ENCODE data around the gene UBE3D.

Gene UBE3D

DNA sequence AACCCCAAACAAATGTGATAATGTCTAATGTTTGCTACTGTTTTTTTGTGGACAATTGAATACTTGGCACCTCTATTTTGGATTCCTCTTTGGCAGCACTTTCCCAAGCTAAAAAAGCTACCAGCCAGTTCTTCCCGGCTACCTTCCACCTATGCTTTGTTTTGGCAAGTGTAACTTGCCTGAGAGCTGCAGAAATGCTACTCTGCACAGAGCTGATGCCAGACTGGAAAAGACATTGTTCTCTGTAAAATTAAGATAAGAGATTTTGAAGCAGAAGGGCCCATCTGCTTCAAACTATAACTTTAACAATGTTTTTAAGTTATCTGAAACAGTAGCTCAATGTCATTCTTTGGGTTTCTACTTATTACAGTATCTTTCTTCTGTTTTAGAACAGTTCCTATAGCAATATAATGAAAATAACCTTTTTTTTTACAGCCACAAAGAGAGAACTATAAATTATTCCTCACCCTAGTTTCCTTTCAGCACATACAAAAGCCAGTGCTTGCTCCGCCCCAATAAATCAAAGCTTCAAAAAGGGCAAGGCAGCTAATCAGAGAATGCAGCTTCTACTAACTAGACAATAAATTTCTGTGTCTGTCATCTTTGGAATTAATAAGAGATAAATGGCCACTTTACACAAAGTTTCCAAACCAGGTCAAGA, 183.1 kb downstream of the UBE3D start:
- no peaks in the 10 kb centered on the region for H3K27me3 ChIP-seq (ENCODE audit: control insufficient read depth in 1 of 2, insufficient read depth in 2 of 2, low read length in 2 of 2)
- no peaks in the 10 kb centered on the region for H3K4me1 ChIP-seq (ENCODE audit: control insufficient read depth in 1 of 2, insufficient read depth in 2 of 2, low read length in 2 of 2)
- H3K36me3 ChIP-seq (ENCODE audit: control insufficient read depth in 1 of 2, insufficient read depth in 2 of 2, low read length in 2 of 2): no peaks in the 10 kb centered on the region
- no peak overlapping the region for H3K9ac ChIP-seq (ENCODE audit: low read depth in 1 of 2, low read length in 2 of 2)
- no peak overlapping the region for H3K27ac ChIP-seq (ENCODE audit: low read depth, low read length)
- no peak overlapping the region for H3K4me3 ChIP-seq (ENCODE audit: low read depth in 1 of 2, low read length in 2 of 2)
- no peaks in the 10 kb centered on the region for H3K9me3 ChIP-seq (ENCODE audit: control insufficient read depth in 1 of 2, low read length in 2 of 2)

DNA sequence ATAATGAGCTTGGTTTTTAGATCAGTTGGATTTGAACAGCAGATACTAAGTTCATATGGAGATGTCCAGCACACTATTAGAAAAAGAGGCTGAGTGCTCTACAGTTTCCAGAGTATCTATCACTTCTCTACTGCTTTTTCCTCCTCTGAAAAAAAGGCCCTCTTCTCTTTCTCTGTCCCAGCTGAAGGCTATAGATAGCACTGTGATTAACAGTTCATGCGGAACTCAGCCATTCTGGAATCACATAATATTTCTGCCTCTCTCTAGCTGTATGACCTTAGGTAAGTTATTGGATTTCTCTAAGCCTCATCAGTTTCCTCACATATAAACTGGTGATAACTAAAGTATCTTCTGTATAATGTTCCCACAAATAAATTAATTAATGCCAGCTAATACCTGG, 184.1 kb downstream of the UBE3D start:
- Histone ChIP-seq H3K4me3 (ENCODE audit: low read depth in 1 of 2, low read length in 2 of 2) (no peak overlapping the region), H3K27ac (ENCODE audit: low read depth, low read length) (no peak overlapping the region), H3K9me3 (ENCODE audit: control insufficient read depth in 1 of 2, low read length in 2 of 2) (no peaks in the 10 kb centered on the region), H3K27me3 (ENCODE audit: control insufficient read depth in 1 of 2, insufficient read depth in 2 of 2, low read length in 2 of 2) (no peaks in the 10 kb centered on the region), H3K9ac (ENCODE audit: low read depth in 1 of 2, low read length in 2 of 2) (no peak overlapping the region), H3K36me3 (ENCODE audit: control insufficient read depth in 1 of 2, insufficient read depth in 2 of 2, low read length in 2 of 2) (no peaks in the 10 kb centered on the region), H3K4me1 (ENCODE audit: control insufficient read depth in 1 of 2, insufficient read depth in 2 of 2, low read length in 2 of 2) (no peaks in the 10 kb centered on the region)

DNA sequence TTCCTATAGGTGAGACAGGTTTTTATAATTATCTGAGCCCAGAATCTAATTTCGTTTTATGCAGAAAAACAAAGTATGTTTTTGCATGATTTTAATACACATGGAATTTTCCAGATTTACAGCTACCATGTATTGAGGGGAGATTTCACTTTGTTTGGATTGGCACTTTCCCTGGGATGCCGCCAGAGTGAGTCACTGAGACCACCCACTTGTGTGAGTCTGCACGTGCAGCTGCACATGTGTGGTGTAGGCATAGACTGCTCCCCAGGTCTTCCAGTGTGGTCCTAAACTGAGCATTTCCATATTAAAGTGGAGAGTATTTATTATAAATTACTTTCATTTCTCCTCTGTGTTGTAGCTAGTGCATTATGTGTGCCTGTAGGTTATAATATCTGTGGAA, 186.8 kb downstream of the UBE3D start:
- Histone ChIP-seq H3K27me3 (ENCODE audit: control insufficient read depth in 1 of 2, insufficient read depth in 2 of 2, low read length in 2 of 2) (no peaks in the 10 kb centered on the region), H3K9me3 (ENCODE audit: control insufficient read depth in 1 of 2, low read length in 2 of 2) (no peaks in the 10 kb centered on the region), H3K36me3 (ENCODE audit: control insufficient read depth in 1 of 2, insufficient read depth in 2 of 2, low read length in 2 of 2) (no peaks in the 10 kb centered on the region), H3K4me1 (ENCODE audit: control insufficient read depth in 1 of 2, insufficient read depth in 2 of 2, low read length in 2 of 2) (no peaks in the 10 kb centered on the region), H3K4me3 (ENCODE audit: low read depth in 1 of 2, low read length in 2 of 2) (no peak overlapping the region), H3K27ac (ENCODE audit: low read depth, low read length) (no peak overlapping the region), H3K9ac (ENCODE audit: low read depth in 1 of 2, low read length in 2 of 2) (no peak overlapping the region)

DNA sequence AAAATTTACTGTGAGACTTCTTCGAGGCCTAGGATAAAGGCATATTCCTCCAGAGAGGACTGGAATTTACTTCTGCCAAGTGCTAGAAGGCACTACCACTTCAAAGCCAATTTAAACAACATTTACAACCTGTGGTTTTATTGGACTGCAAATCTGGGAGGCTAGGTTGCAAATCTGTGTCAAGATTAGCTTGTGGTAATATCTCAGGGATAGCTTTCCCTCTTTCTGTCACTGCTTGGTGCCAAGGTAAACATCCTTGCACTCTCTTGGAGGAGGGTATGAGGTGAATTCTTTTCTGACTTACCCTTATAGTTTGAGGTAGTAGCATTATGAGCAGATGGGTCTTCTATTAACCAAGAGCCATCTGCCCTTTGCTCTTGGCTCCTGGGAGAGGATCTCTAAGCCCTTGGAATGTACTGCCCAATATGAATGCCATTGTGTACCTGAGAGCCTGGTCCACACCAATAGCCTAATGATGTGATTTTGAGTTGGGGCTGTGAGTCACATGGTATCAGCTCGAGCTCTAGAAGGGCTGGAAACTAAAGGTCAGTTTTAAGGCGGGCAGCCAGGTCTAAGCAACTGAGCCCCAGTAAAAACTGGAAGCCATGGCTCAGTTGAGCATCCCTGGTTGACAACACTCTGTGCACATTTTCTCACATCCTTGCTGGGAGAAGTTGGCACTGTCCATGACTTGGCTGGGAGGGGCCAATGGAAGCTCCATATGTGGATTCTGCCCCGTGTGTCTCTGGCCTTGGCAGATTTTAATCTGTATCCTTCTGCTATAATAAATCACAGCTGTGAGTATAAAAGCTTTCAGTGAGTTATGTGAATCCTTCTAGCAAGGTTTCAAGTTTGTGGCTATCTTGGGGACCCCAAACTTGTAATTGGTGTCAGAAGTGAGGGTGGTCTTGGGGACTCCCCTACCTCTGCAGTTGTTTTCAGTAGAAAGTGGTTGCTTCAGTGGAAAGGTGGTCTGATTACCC, 188.1 kb downstream of the UBE3D start:
- Histone ChIP-seq H3K9ac (ENCODE audit: low read depth in 1 of 2, low read length in 2 of 2) (no peak overlapping the region), H3K4me1 (ENCODE audit: control insufficient read depth in 1 of 2, insufficient read depth in 2 of 2, low read length in 2 of 2) (no peaks in the 10 kb centered on the region), H3K36me3 (ENCODE audit: control insufficient read depth in 1 of 2, insufficient read depth in 2 of 2, low read length in 2 of 2) (no peaks in the 10 kb centered on the region), H3K27me3 (ENCODE audit: control insufficient read depth in 1 of 2, insufficient read depth in 2 of 2, low read length in 2 of 2) (no peaks in the 10 kb centered on the region), H3K9me3 (ENCODE audit: control insufficient read depth in 1 of 2, low read length in 2 of 2) (no peaks in the 10 kb centered on the region), H3K27ac (ENCODE audit: low read depth, low read length) (no peak overlapping the region), H3K4me3 (ENCODE audit: low read depth in 1 of 2, low read length in 2 of 2) (no peak overlapping the region)

DNA sequence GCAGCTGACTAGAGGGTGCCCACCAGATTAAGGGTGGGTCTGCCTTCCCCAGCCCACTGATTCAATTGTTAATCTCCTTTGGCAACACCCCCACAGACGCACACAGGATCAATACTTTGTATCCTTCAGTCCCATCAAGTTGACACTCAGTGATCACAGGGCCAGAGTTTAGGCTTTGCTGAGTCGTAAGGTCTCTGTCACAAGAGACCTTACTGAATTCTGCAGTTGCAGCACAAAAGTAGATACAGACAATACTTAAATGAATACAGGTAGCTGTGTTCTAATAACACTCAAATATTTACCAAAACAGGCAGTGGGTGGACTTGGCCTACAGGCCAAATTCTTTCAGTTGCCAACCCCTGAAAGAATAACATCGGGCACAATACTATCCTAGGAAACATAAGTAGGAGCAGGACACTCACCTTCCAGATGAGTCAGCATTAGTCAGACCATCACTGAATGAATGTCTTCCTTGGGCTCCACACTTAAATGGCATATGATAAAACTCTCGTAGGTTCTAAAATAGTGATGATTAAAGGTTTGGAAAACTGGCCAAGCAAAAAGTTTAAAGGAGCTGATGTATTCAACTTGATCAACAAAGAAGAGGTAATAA, 190.0 kb downstream of the UBE3D start:
- H3K9me3 ChIP-seq (ENCODE audit: control insufficient read depth in 1 of 2, low read length in 2 of 2): no peaks in the 10 kb centered on the region
- no peaks in the 10 kb centered on the region for H3K36me3 ChIP-seq (ENCODE audit: control insufficient read depth in 1 of 2, insufficient read depth in 2 of 2, low read length in 2 of 2)
- no peak overlapping the region for H3K27ac ChIP-seq (ENCODE audit: low read depth, low read length)
- H3K4me3 ChIP-seq (ENCODE audit: low read depth in 1 of 2, low read length in 2 of 2): no peak overlapping the region
- no peaks in the 10 kb centered on the region for H3K4me1 ChIP-seq (ENCODE audit: control insufficient read depth in 1 of 2, insufficient read depth in 2 of 2, low read length in 2 of 2)
- no peaks in the 10 kb centered on the region for H3K27me3 ChIP-seq (ENCODE audit: control insufficient read depth in 1 of 2, insufficient read depth in 2 of 2, low read length in 2 of 2)
- no peak overlapping the region for H3K9ac ChIP-seq (ENCODE audit: low read depth in 1 of 2, low read length in 2 of 2)

DNA sequence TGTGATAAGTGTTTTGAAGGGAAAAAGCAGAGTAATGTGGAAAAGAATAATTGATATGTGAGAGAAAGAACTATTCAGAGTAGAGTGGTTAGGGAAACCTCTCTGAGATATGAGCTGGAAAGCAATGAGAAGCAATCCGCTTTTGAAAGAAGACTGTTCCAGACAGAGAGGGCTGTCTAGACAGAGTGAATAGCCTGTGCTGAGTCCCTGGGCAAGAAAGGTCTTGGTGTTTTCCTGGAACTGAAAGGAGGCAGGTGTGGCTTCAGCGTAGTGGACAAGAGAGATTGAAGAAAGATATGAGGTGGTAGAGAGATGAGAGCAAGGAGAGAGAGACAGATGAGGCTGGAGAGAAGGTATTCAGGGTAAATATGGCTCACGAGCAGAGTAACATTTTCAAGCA, 190.8 kb downstream of the UBE3D start:
- H3K36me3 ChIP-seq (ENCODE audit: control insufficient read depth in 1 of 2, insufficient read depth in 2 of 2, low read length in 2 of 2): no peaks in the 10 kb centered on the region
- H3K9me3 ChIP-seq (ENCODE audit: control insufficient read depth in 1 of 2, low read length in 2 of 2): no peaks in the 10 kb centered on the region
- H3K27ac ChIP-seq (ENCODE audit: low read depth, low read length): no peak overlapping the region
- no peak overlapping the region for H3K9ac ChIP-seq (ENCODE audit: low read depth in 1 of 2, low read length in 2 of 2)
- no peaks in the 10 kb centered on the region for H3K4me1 ChIP-seq (ENCODE audit: control insufficient read depth in 1 of 2, insufficient read depth in 2 of 2, low read length in 2 of 2)
- H3K4me3 ChIP-seq (ENCODE audit: low read depth in 1 of 2, low read length in 2 of 2): no peak overlapping the region
- H3K27me3 ChIP-seq (ENCODE audit: control insufficient read depth in 1 of 2, insufficient read depth in 2 of 2, low read length in 2 of 2): no peaks in the 10 kb centered on the region

DNA sequence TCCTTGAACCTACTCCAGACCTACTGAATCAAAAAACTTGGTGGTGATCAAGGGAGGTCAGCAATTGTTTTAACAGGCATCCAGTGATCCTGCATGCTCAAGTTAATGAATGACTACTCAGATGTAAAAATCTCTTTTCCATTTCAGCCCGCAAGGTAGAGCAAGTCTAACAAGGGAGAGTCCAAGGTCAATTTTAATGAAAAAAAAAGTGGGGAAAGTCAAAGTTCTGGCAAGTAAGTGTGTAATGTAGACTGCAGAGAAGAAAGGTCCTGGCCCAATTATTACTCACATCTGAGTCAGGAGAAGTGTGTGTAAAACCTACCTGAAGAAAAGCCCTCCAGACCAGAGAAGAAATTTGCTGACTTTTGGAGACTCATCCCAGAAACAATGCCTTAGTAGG, 193.5 kb downstream of the UBE3D start:
- H3K36me3 ChIP-seq (ENCODE audit: control insufficient read depth in 1 of 2, insufficient read depth in 2 of 2, low read length in 2 of 2): no peaks in the 10 kb centered on the region
- no peaks in the 10 kb centered on the region for H3K9me3 ChIP-seq (ENCODE audit: control insufficient read depth in 1 of 2, low read length in 2 of 2)
- no peak overlapping the region for H3K4me3 ChIP-seq (ENCODE audit: low read depth in 1 of 2, low read length in 2 of 2)
- no peak overlapping the region for H3K27ac ChIP-seq (ENCODE audit: low read depth, low read length)
- no peak overlapping the region for H3K9ac ChIP-seq (ENCODE audit: low read depth in 1 of 2, low read length in 2 of 2)
- H3K27me3 ChIP-seq (ENCODE audit: control insufficient read depth in 1 of 2, insufficient read depth in 2 of 2, low read length in 2 of 2): no peaks in the 10 kb centered on the region
- H3K4me1 ChIP-seq (ENCODE audit: control insufficient read depth in 1 of 2, insufficient read depth in 2 of 2, low read length in 2 of 2): no peaks in the 10 kb centered on the region

DNA sequence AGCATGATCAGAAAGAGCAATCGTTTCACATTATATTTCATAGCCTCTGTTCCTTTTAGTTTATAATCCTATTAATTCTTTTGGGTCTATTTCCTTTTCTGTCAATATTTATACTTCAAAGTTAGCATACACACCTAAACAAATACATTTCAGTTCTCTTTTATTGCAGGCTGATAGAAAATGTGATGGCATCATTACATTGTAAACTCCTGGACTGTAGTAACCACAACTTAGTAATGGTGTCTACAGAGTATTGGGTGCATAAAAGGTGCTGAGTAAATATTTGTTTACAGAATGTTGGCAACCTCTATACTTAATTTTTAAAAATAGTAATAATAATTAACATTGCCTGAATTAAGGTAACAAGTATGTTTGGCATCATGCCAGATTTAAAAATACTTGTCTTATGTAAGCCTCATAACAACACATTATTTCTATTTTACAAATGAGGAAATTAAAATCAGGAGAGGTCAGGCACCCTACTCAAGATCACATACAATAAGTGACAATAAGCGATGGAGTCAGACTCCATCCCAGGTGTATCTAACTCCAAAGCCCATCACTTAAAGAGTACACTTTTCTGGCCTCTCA, 195.0 kb downstream of the UBE3D start:
- Histone ChIP-seq H3K36me3 (ENCODE audit: control insufficient read depth in 1 of 2, insufficient read depth in 2 of 2, low read length in 2 of 2) (no peaks in the 10 kb centered on the region), H3K9me3 (ENCODE audit: control insufficient read depth in 1 of 2, low read length in 2 of 2) (no peaks in the 10 kb centered on the region), H3K27ac (ENCODE audit: low read depth, low read length) (no peak overlapping the region), H3K27me3 (ENCODE audit: control insufficient read depth in 1 of 2, insufficient read depth in 2 of 2, low read length in 2 of 2) (no peaks in the 10 kb centered on the region), H3K4me3 (ENCODE audit: low read depth in 1 of 2, low read length in 2 of 2) (no peak overlapping the region), H3K9ac (ENCODE audit: low read depth in 1 of 2, low read length in 2 of 2) (no peak overlapping the region), H3K4me1 (ENCODE audit: control insufficient read depth in 1 of 2, insufficient read depth in 2 of 2, low read length in 2 of 2) (no peaks in the 10 kb centered on the region)

DNA sequence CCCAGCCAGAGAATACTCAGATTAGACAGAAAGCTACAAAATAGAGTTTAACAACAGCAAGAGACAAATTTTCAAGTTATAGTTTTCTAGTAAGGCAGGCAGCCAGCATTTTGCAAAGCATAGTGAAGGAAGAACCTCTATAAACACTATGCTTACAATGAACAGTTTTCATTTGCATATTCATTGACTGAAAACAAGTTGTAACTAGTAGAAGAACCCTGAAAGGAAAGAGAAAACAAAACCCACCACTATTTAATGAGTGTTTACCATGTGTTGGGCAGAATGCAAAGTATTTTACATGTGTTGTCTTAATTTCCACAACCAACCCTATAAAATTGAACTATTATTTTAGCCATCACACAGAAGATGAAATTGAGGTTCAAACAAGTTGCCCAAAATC, 196.1 kb downstream of the UBE3D start:
- no peaks in the 10 kb centered on the region for H3K27me3 ChIP-seq (ENCODE audit: control insufficient read depth in 1 of 2, insufficient read depth in 2 of 2, low read length in 2 of 2)
- H3K9ac ChIP-seq (ENCODE audit: low read depth in 1 of 2, low read length in 2 of 2): no peak overlapping the region
- no peaks in the 10 kb centered on the region for H3K36me3 ChIP-seq (ENCODE audit: control insufficient read depth in 1 of 2, insufficient read depth in 2 of 2, low read length in 2 of 2)
- H3K27ac ChIP-seq (ENCODE audit: low read depth, low read length): no peak overlapping the region
- no peaks in the 10 kb centered on the region for H3K9me3 ChIP-seq (ENCODE audit: control insufficient read depth in 1 of 2, low read length in 2 of 2)
- H3K4me3 ChIP-seq (ENCODE audit: low read depth in 1 of 2, low read length in 2 of 2): no peak overlapping the region
- H3K4me1 ChIP-seq (ENCODE audit: control insufficient read depth in 1 of 2, insufficient read depth in 2 of 2, low read length in 2 of 2): no peaks in the 10 kb centered on the region

DNA sequence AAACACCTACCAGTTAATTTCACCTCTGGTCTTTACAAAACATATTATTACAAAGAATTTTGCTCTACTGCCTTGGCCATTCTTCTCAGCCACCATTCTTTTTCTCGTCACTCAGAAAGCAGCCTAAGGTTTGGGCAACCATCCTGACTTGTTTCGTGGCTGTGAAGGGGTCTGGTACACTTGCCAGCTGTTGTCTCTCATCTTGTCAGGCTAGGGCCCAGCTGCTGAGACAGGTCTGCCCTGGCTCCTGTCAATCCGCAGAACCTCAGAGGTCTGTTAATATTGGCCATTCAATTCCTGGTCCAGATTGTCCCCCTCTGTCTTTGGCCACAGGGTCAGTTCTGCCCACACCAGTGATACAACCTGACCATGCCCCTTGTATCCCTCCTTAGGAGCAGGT, 197.7 kb downstream of the UBE3D start:
- H3K27me3 ChIP-seq (ENCODE audit: control insufficient read depth in 1 of 2, insufficient read depth in 2 of 2, low read length in 2 of 2): no peaks in the 10 kb centered on the region
- H3K27ac ChIP-seq (ENCODE audit: low read depth, low read length): no peak overlapping the region
- no peak overlapping the region for H3K9ac ChIP-seq (ENCODE audit: low read depth in 1 of 2, low read length in 2 of 2)
- H3K4me3 ChIP-seq (ENCODE audit: low read depth in 1 of 2, low read length in 2 of 2): no peak overlapping the region
- H3K36me3 ChIP-seq (ENCODE audit: control insufficient read depth in 1 of 2, insufficient read depth in 2 of 2, low read length in 2 of 2): no peaks in the 10 kb centered on the region
- H3K9me3 ChIP-seq (ENCODE audit: control insufficient read depth in 1 of 2, low read length in 2 of 2): no peaks in the 10 kb centered on the region
- no peaks in the 10 kb centered on the region for H3K4me1 ChIP-seq (ENCODE audit: control insufficient read depth in 1 of 2, insufficient read depth in 2 of 2, low read length in 2 of 2)

Measured in duodenal mucosa (tissue), 2 donors.